GM19328 (cell line): ENCODE data around the gene LCA5L.

ENCODE experiments used
- ATAC-seq: cut with Tn5 transposase; IDR thresholded peaks from one replicate; pipeline ENCODE4 v1.9.1; 2021; ENCODE audit warnings: mild to moderate bottlenecking, moderate library complexity; ENCODE audit not compliant: unreplicated experiment

LCA5L gene

GRCh38 chr21:39359382-39359781, 86.2 kb downstream of the LCA5L start:
- ATAC-seq: no peak
